HG03060 (cell line): ENCODE measurements around the gene LAMA4.

ENCODE experiments used
- ATAC-seq: cut with Tn5 transposase; IDR thresholded peaks from one replicate; pipeline ENCODE4 v1.9.1; 2021; ENCODE audit warnings: low read depth, moderate number of reproducible peaks; ENCODE audit not compliant: unreplicated experiment

LAMA4 gene

DNA sequence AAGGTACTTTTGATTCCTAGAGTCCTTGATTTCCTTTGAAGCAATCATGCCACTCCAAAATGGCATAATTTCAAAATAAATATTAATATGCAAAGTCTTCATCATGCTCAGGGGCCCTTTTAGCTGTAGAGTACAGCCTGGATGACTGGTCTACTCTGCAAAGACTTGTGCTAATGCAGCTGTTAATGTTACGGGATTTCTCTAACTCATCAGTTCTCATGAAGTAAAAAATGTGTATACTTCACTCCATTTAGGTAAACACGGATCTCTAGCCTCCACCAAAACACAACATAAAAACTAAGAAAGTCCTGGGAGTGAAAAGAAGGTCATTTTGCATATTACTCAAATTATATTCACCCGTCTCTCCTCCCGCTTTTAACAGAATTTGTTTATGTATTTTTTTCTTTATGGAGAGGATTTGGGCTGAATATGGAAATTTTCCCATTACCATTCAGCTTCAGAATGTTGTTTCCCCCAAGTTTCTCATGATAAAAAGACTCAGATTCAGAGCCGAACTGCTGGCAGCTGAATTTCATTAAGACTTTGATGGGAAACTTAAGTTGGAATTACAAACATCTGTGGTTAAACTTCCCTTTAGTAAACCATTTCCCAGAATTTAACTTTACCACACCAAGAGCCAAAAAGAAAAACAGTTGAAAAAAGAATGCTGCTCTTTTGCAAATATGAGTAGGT lies 8.7 kb downstream of the LAMA4 start:
- no peak for ATAC-seq

GRCh38 chr6:112243861-112244827 lies 10.2 kb downstream of the LAMA4 start:
- no peak for ATAC-seq

GRCh38 chr6:112241820-112242429 lies 12.4 kb downstream of the LAMA4 start:
- no peak for ATAC-seq

- no peak for ATAC-seq
Observed at GRCh38 chr6:112237595-112237994, 16.8 kb downstream of the LAMA4 start.

DNA sequence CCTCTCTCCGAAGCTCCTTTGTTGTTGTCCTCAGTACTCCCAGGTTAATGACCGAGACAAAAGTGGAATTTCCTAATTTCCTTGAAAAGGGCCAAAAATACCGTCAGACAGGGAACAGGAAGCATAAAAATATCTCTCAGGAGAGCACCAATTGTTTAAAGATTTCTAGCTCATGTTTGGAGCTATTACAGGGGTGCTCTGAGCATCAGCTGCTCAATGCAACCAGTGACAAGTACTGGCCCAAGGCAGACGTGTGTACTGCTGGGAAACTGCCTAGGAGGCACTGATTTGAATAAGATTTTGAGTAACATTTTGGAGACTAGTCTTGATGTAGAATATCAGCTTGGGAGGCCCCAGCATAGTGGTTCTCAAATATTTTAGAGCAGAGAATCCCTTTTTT lies 17.3 kb downstream of the LAMA4 start:
- no peak for ATAC-seq

DNA sequence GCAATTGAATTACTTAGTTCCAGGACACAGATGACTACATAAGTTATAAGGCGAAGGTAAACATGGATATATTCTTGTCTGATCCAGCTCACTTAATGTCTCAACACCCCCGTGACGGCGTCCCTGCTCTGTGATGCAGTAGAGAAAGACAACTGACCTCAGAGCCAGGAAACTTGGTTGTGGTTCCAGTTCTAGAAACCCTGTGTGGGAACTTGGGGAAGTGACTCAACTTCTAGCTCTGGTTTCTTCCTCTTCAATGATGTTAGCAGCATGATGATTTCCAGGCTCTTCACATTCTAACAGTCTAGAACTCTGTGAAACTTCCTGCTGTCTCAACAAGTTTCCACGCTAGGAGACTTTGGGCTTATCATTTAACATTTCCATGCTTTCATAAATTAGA lies 18.4 kb downstream of the LAMA4 start:
- ATAC-seq: no peak

DNA sequence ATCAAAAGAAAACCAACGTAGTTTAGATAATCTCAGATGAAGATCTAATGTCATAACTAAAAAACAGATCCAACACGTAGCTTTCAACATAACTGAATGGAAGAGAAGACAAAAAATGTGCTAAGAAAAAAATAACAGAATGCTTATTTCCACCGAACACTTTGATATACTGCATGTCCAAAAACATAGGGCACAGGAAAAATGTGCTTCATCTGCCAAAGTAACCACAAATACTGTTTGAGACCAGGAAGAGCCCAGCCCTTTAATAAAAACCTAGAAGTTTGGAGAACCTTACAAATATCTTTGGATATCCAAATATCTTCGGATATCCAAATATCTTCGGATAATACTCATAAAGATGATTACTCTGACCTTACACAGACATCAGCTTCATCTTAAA lies 19.8 kb downstream of the LAMA4 start:
- ATAC-seq: no peak

DNA sequence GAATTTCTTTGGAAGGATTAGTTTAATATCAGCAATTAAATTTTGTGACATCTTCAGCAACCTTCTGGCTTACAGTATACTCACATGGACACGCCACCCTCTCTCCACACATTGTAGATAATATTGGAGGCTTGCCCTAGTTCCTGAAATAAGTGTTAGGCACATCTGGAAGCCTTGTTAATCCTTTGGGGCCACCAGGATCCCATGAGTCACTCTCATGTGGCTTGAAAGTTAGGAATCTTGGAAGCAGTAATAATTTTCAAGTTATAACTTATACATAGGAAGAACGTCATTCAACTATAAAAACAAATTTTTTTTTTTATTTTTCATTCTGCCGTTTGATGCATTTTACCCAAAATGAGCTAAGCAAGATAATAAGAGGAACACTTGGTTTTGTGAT lies 20.5 kb downstream of the LAMA4 start:
- ATAC-seq: no peak

- no peak for ATAC-seq
Observed at GRCh38 chr6:112232845-112233256, 21.5 kb downstream of the LAMA4 start.

DNA sequence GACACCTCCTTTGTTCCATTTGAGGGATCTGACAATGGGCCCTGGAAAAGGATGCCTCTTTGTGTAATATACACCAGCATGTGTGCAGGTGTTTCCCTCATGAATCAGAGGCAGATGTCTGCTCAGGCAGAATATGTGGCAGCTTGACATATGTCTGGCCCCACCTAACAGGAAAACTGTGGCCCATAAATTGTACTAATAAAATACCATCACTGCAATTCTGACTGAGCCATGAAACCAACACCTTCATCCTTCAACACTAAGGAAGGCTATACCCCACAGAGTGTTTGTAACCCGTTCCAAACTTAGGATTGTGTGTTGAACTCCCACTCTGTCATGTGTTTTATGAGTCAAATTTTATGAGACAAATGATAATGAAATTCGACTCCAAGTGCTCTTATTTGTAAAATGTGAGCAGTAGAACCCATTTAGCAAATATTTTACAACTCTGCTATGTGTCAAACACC lies 22.7 kb downstream of the LAMA4 start:
- ATAC-seq: no peak

DNA sequence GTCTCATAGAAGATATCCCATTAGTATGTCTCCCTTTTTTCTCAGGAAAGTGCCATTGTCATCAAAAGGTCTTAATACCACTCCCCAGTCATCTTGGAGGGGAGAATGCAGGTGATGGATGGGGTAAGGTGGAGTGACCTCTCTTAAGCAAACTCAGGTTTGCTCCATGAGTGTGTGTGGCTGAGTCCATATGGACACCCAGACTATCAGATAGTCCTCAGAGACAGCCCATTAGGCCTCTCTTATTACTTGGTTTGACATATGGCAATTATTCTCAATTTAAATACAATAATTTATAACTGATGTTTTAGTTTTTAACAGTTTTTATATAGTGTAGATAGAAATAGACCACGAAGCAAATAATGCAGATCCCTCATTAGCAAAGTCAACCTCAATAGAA lies 23.2 kb downstream of the LAMA4 start:
- ATAC-seq: no peak

GRCh38 chr6:112228480-112229332 lies 25.7 kb downstream of the LAMA4 start:
- no peak for ATAC-seq

DNA sequence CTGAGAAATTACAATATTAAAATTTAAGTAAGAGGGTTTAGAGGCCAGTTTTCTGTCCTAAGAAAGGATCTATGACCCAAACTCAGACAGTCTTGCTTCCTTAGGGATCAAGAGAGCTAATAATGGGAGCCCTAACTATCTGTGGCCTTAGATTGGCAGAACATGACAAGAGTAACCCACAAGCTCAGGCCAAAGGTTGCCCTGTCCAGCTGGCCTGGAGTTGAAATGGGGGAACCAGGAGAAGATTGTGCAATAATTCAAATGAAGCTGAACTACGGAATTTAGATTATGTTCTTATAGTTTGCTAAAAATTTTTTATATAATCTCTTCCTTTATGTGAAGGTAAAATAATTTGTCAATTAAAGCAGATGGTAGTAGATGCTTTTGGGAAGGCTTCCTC lies 26.4 kb downstream of the LAMA4 start:
- no peak for ATAC-seq

DNA sequence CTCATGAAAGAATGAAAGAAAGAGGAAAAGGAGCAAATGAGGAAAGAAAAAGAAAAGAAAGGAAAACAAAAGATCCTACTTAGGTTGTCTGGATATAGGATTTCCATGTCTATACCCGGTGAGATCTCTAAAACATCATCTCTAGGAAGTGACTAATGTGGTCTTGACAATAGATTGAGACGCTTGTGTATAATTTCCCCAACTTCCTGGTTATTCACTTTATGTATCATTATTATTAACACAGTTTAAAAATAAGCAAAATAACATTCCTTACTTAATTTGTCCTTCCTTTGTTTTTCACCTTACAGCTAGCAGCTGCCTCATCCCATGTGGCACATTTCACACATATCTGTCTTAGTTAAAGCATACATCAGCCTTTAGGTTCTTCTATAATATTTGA lies 27.0 kb downstream of the LAMA4 start:
- no peak for ATAC-seq

DNA sequence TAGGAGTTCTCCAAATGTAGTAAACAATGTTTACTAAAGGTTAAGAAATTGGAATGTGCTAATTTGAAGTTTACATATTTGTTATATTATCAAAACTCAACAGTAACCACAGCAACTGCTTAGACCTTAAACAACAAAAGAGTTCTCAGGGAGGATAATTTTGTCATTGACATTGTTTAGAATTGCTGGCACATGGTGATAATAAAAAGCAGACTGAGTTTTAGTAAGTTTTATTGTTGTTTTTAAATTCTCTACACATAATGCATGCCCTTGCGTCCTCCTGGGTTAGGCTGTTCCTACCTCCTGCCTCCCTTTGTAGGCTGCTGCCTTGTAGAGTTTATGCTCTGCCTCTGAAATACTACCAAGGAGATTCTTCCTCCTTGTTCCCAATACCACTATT lies 28.7 kb downstream of the LAMA4 start:
- no peak for ATAC-seq

- no peak for ATAC-seq
Observed at GRCh38 chr6:112224088-112224487, 30.3 kb downstream of the LAMA4 start.

DNA sequence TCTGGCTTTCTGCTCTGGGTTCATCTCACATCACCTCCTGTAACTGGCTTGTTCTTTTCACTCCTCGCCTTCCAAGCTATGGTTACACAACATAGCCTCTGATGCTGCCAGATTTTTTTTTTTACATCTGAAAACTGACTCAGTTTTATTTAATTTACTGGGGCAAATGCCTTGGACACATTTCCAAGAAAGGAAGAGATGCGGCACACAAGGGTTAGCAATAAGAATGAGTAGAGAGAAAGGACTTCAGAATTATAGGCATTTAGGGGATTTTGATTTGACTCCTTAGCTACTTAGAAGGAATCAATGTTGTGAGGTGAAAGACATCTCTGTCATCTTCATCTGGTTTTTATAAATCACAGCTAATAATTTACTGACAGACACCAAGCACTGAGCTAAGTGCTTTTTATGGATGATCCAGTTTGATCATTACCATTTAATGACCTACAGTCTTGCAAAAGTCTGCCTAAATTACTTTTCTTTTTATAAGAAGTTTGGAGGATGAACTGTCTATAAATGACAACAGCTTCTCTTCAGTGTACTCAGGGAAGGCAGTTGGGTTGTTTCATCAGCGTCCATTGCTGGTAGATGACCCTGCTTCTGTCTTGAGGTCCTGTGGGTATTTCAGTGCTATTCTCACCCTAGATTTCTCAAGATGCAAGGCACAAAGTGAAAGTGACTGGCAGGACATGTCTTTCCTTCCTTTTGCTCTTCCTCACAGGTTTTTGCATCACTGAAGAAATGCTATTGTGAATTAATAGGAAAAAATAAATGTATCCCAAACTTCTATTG lies 31.1 kb downstream of the LAMA4 start:
- no peak for ATAC-seq

DNA sequence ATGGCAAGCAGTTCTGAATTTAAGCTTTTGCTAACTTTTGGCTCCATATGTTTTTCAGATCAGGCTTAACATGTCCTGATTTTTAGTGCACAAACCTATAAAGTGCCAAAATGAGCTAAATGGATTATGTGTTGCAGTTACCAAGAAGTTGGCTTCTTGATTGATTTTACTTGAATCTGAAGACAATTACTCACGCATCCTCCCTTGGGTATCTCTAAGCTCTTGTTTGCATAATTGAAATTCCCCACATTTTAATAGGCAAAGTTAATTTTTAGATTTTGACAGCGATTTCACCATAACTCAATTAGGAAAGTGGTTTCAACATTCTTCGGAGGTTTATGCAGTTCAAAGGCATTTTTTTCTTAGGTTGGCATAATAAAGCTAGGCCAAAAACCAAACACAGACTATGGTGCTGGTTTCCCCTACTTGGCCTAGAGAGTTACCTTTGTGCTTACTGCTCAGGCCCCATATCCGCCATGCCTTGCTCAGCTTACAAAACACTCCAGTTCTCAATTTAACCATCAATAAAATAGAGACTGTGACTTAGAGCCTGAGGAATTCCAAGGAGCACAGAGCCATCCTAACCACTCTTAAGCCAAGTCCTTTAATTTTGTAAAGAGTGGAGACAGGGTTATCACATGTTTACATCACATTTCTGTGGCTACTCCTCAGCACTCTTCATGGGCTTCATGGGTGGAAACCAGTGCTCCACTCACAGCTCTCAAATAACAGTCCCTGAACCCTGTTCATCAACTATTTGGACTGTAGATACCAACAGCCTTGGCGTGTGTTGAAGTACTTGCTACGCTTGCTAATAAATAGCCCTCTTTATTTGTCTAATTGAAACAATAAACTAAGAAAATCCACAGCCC lies 32.1 kb downstream of the LAMA4 start:
- no peak for ATAC-seq

DNA sequence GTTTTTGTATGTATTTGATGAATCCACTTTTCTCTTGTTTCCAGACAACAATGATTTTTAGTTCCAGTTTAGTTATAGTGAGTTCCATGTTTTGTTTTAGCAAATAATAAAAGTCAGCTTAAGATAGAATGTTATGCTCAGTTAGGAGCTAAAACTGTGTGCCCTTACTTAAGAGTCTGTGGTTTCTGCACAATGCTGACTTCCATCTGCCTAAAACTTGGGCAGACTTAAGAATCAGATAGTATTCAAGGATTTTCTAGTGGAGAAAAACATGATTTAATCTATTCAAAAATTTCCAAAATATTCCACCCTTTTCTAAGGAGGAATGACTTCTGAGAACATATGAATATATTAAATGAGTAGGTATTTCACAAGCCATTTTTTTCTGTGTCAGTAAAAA lies 32.8 kb downstream of the LAMA4 start:
- no peak for ATAC-seq
